Aorta (tissue), 5 donors: ENCODE measurements around the gene KPNA6. TPM values are rescaled to one million over a fixed set of nuclear protein-coding genes. Genes with fewer than 3 reads are reported as not detected.

Experiments used
- ATAC-seq: fragments of 200-7000 bp; cut with Tn5 transposase; one replicate; pipeline ENCODE4 v1.9.1; 2022; ENCODE audit warnings: moderate library complexity; ENCODE audit not compliant: low FRiP score
- DNase-seq, 2 donors: peaks; one replicate each; pipeline ENCODE4 v3.0.0-alpha.2; 2020
- H3K27ac ChIP-seq, 2 donors: one replicate each; pipeline ENCODE4 v1.5.1; 2013; ENCODE audit warnings: low read length in 2 of 2, mild to moderate bottlenecking in 2 of 2, moderate library complexity in 2 of 2, control low read depth in 1 of 2, inconsistent platforms in 1 of 2, low read depth in 1 of 2
- H3K27me3 ChIP-seq, 2 donors: one replicate each; pipeline ENCODE4 v1.6.1; 2013; ENCODE audit warnings: control low read depth in 1 of 2, low read length in 1 of 2, mild to moderate bottlenecking in 1 of 2, moderate library complexity in 1 of 2; ENCODE audit not compliant: insufficient read depth in 2 of 2, control insufficient read depth in 1 of 2
- H3K36me3 ChIP-seq, 2 donors: one replicate each; pipeline ENCODE4 v1.6.1; 2013; ENCODE audit warnings: control low read depth in 1 of 2, low read length in 1 of 2, mild to moderate bottlenecking in 1 of 2; ENCODE audit not compliant: insufficient read depth in 2 of 2, control insufficient read depth in 1 of 2
- H3K4me1 ChIP-seq, 2 donors: one replicate each; pipeline ENCODE4 v1.6.1; 2013; ENCODE audit warnings: low read length in 2 of 2, control low read depth in 1 of 2, mild to moderate bottlenecking in 1 of 2, moderate library complexity in 1 of 2; ENCODE audit not compliant: insufficient read depth in 2 of 2, control insufficient read depth in 1 of 2
- H3K4me3 ChIP-seq, 2 donors: one replicate each; pipeline ENCODE4 v1.5.1; 2013; ENCODE audit warnings: low read length in 2 of 2, control low read depth in 1 of 2, mild to moderate bottlenecking in 1 of 2
- H3K9me3 ChIP-seq: one replicate; pipeline ENCODE4 v1.6.1; 2013; ENCODE audit warnings: mild to moderate bottlenecking, low read length; ENCODE audit not compliant: control insufficient read depth
- WGBS, 2 donors: extraction: QIAGEN DNeasy Blood & Tissue Kit; methylation state at CpG; one replicate each; pipeline ENCODE4 v1.1.7; 2013; 5-methylcytosine and 5-hydroxymethylcytosine counted together
- intact Hi-C, 2 donors: fragments of 100-400 bp; cut with DNase I; formaldehyde crosslinking; loops; one replicate each; pipeline versions ENCODE4 v1.14.2 to v1.15.0; 2022
- polyA plus RNA-seq, 2 donors: library from polyadenylated mRNA; stranded (reverse); fragments of 200-250 nt; gene quantifications; one replicate each; pipeline ENCODE4 v1.2.3, GENCODE V29; 2013
- total RNA-seq, 2 donors: library from RNA; stranded (reverse); fragmentation: NEBNext Ultra II Directional; extraction: Animal tissue kit (Norgen Biotek cat#: 25700); gene quantifications; one replicate each; pipeline ENCODE4 v1.2.1, GENCODE V29; 2021
- donor health status: healthy with polysubstance abuse.
- donor health status: Bipolar disorder and iron deficiency.
- donor health status: DM: no; HTN: no; CAD: no.
- donor health status: DM: no; HTN: no; CAD: no.
- donor health status: DM: yes; HTN: yes; CAD: no.

KPNA6 gene
- total and polyA plus RNA-seq, 4 donors = 8.8 to 66.2 (median 34.7) TPM

DNA sequence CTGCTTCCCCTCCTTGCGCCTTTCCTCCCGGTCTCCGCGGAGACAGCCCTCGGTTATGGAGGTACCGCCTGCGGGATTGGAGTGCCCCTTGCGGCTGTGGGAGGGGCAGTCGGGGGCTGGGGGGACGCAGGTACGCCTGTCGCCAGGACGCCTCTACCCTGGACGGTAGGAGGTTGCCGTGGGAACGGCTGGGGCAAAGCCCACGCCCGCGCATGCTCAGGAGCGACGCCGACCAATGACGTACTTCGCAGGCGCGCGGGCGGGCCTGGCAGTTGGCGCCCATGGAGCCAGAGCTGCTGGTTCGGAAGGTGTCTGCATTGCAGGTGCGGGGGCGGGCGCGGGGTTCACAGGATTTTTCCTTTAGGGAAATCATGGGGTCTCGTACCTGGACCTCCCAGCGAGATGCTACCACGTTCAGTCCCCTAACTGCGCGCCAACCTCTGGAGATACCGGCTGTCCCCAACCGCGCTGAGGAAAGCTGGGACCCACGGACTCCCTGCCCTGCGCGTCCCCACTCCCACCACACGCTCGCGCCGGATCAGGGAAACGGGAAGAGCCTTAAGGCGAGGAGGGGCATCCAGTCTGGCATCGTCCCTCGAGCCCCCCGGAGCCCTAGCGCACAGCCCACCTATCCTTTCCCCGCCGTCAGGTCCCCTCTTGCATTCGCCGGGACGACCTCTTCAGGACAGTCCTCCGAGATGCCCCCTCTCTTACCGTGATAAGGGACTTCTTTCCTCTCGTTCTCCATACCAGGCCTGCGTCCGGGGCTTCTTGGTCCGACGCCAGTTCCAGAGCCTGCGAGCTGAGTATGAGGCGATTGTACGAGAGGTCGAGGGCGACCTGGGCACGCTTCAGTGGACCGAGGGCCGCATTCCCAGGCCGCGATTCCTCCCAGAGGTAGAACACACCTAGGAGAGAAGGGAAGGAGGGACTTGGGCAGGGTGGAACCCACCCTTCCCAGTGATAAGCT, 97.8 kb downstream of the KPNA6 start, which contains the start of gene IQCC:
Gene IQCC, plus strand, starts transcription at position 271 of the 970 bp plus-strand sequence. Its CDS starts 11 bp downstream, at position 282.
- H3K27ac ChIP-seq = no peak within 1 kb of the TSS
- intact Hi-C loops = no loop called here
- H3K4me3 ChIP-seq = peak within 1 kb of the TSS; percentile 23 to 36
- H3K4me1 ChIP-seq = no peaks in the 10 kb centered on the region
- no peaks in the 10 kb centered on the region for H3K9me3 ChIP-seq
- no peaks in the 10 kb centered on the region for H3K27me3 ChIP-seq
- DNase-seq = peak; percentile 91 to 95
- peak; percentile 90 for ATAC-seq
- no peaks in the 10 kb centered on the region for H3K36me3 ChIP-seq
- 1% methylated on average over 74 to 77 of the region's 77 CpGs for WGBS, 2 donors

DNA sequence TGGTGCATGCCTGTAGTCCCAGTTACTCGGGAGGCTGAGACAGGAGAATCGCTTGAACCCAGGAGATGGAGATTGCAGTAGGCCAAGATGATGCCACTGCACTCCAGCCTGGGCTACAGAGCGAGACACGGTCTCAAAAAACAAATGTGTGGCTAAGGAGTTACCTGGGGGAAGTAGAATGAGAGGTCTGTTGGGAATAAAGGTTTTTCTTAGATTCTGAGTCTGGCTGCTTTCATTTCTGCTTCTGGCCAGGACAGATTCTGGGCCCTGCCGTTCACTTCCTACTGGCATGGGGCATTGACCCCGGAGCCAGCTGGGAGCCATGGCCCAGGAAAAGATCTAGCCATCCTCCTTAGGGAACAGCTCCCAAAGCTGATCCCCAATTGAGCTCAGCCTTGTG, 100.6 kb downstream of the KPNA6 start:
- no peaks in the 10 kb centered on the region for H3K9me3 ChIP-seq
- H3K4me1 ChIP-seq = no peaks in the 10 kb centered on the region
- no peaks in the 10 kb centered on the region for H3K27me3 ChIP-seq
- no peak for ATAC-seq
- no peak overlapping the region for H3K4me3 ChIP-seq
- WGBS, 2 donors = 80 to 84% methylated on average over 6 of the region's 6 CpGs
- H3K27ac ChIP-seq = no peak overlapping the region
- H3K36me3 ChIP-seq = no peaks in the 10 kb centered on the region
- DNase-seq = no peak
- intact Hi-C loops = no loop called here

DNA sequence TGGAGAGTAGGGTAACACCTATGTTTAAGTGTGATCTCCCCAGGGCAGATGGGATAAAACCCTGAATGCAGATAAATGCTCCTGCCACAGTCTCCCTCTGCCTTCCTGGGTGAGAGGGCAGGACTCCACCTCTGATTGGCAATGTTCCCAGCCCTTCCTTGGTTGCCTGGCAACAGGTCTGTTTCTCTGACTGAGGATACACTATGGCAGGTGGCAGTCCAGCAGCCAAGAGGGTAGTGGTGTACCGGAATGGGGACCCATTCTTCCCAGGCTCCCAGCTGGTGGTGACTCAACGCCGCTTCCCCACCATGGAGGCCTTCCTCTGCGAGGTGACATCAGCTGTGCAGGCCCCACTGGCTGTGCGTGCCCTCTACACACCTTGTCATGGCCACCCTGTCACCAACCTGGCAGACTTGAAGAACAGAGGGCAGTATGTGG, 101.1 kb downstream of the KPNA6 start, which contains the start of gene DCDC2B:
Gene DCDC2B, plus strand, starts transcription at position 199 of the 438 bp plus-strand sequence. Its CDS starts 5 bp downstream, at position 204.
- Histone ChIP-seq H3K27me3 (no peaks in the 10 kb centered on the region), H3K9me3 (no peaks in the 10 kb centered on the region), H3K4me1 (no peaks in the 10 kb centered on the region), H3K36me3 (no peaks in the 10 kb centered on the region), H3K4me3 (no peak within 1 kb of the TSS), H3K27ac (no peak within 1 kb of the TSS)
- 79 to 83% methylated on average over 5 of the region's 5 CpGs for WGBS, 2 donors
- intact Hi-C loops = no loop called here
- DNase-seq (no peak), ATAC-seq (no peak)

DNA sequence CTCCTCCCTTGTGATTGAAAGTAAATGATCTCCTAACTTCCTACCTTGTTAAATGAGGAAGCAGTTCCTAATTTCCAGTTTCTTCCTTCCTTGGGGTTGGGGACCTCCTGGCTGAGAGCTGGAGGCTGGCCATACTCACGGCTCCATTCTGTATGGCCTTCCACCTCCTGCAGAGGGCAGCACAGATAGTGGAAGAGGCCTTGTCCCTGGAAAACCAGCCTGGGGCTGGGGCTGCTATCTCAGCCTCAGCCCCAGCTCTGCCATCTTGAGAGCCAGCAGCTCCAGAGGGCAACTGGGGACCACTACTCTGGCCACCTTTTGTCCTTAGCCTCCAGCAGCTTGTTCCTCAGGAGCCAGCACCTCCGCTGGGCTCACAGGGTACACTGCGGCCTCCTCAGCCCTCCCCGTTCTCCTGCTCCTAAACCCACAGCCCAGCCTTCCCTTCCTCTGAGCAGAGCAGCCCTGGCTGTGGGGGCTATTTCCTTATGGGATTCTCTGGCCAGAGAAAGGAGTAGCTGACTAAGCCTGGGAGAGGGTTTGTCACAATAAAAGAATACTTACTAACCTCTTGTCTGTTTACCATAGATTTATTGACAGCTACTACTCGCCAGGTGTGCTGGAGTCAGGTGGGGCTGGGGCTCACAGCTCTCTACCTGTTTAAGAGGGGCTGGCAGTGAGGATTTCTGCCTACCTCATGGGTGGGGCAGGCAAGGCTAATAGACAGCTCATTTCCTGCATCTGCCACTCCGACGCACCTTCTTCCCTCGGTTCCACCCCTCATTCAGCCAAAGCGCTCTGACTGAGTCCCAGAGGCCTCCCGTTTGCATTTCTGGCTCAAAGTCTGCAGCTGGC, 108.0 kb downstream of the KPNA6 start:
- 77 to 79% methylated on average over 10 of the region's 10 CpGs for WGBS, 2 donors
- peak; percentile 64 for ATAC-seq
- intact Hi-C loops = no loop called here

DNA sequence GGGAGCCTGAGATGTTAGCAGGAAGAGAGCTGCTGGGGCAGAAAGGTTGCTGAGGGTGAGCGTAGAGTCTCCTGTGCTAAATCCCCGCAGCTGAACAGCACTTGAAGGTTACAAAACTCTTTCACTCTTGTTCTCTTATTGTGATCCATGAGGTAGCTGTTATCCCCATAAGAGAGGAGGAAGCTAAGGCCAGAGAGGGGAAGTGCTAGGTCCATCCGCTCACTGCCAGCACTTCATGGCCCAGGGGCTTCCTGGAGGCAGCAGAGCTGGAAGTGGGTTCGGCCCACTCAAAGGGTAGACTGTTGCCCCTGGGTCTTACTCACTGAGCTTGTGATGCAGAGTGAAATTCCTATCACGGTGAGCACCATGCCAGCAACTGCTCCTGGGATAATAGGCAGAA, 108.7 kb downstream of the KPNA6 start:
- no peak for ATAC-seq
- intact Hi-C loops = no loop called here
- Histone ChIP-seq H3K27ac (no peak overlapping the region), H3K36me3 (no peaks in the 10 kb centered on the region), H3K9me3 (no peaks in the 10 kb centered on the region), H3K4me3 (no peak overlapping the region), H3K4me1 (peaks cover 2 to 3% of the 10 kb centered on the region in 2 donors), H3K27me3 (no peaks in the 10 kb centered on the region)
- WGBS, 2 donors = 90 to 93% methylated on average over 5 of the region's 5 CpGs
- no peak for DNase-seq

More for the DNA sequence above, 108.0 kb downstream of the KPNA6 start:
- H3K27ac ChIP-seq = no peak overlapping the region
- H3K4me1 ChIP-seq = no peaks in the 10 kb centered on the region
- H3K27me3 ChIP-seq = no peaks in the 10 kb centered on the region
- no peak overlapping the region for H3K4me3 ChIP-seq
- peak; percentile 60 to 80 for DNase-seq
- no peaks in the 10 kb centered on the region for H3K36me3 ChIP-seq
- no peaks in the 10 kb centered on the region for H3K9me3 ChIP-seq

DNA sequence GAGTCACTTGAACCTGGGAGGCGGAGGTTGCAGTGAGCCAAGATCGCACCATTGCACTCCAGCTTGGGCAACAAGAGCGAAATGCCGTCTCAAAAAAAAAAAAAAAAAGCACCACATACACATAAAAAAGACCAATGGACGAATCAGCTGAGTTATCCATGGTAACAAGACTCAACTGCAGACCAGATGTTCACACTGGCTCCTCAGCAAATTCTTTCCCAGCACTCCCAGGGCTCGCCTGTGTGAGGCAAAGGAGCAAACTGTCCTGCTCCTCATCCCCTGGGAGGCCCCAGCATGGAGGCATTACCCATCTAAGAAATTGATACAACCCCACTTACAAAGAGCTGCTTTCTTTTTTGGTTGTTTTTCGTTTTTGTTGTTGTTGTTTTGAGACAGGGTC, 111.2 kb downstream of the KPNA6 start:
- Histone ChIP-seq H3K4me1 (peaks cover 2 to 3% of the 10 kb centered on the region in 2 donors), H3K27ac (no peak overlapping the region), H3K27me3 (no peaks in the 10 kb centered on the region), H3K9me3 (no peaks in the 10 kb centered on the region), H3K4me3 (no peak overlapping the region), H3K36me3 (no peaks in the 10 kb centered on the region)
- no peak for DNase-seq
- intact Hi-C loops = no loop called here
- WGBS, 2 donors = 80 to 85% methylated on average over 7 of the region's 7 CpGs
- ATAC-seq = no peak

DNA sequence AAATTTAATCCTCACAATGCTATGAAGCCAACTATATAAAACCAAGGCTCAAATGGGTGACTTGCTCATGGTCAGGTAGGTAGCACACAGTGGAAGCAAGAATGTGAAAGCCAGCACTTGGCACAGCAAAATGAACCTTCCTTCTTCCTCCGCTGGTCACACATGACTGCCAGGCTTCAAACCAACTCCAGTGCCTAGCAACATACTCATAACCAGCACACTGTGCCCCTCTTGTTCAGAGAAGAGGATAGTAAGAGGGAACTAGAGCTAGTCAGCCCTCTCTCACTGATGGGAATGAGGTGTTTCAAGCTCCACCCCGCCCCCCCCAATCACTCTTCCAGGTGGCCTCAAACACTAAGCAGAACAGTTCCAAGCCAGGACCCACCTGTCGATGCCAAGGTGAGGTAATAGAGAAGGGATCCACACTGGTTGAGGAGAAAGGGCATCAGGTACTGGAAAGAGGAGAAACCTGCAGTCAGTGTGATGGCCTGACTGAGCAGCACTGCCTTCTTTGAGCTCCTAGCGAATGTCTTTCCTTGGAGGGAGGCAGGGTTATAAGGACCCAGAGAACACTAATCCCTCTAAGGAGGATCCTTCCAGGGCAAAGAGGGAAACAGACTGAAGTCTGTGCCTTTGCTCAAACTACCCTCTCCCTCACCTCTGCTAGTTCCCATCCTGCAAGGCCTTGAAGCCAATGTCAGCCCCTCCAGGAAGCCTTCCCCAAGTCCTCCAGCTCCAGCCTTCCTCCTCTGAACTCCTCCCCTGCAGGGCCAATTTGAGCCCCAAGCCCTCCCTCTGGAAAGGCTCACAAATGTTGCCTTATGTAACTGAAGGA, 113.1 kb downstream of the KPNA6 start:
- DNase-seq = no peak
- Histone ChIP-seq H3K4me1 (peaks cover 2 to 3% of the 10 kb centered on the region in 2 donors), H3K27ac (no peak overlapping the region), H3K27me3 (no peaks in the 10 kb centered on the region), H3K4me3 (peak overlapping the region in 1 of 2 donors; percentile 88), H3K36me3 (no peaks in the 10 kb centered on the region), H3K9me3 (no peaks in the 10 kb centered on the region)
- ATAC-seq = no peak
- intact Hi-C loops = no loop called here
- 89 to 90% methylated on average over 4 of the region's 4 CpGs for WGBS, 2 donors

DNA sequence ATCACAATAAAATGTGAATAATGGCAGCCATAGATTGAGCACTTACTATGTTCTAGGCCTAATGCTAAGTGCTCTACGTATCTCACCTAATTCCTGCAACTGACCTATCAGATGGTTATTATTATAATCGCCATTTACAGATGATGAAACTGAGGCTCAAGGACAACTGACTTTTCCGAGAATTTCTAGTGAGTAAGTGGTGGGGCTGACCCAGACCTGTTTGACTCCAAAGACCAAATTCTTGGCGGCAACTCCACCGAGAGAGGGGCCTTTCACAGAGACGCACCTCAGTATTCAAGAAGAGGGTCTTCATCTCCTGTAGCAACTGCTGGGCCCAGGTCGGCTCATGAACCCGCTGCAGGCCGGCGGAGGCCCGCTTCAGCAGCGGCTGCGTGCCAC, 113.7 kb downstream of the KPNA6 start:
- Histone ChIP-seq H3K9me3 (no peaks in the 10 kb centered on the region), H3K27me3 (no peaks in the 10 kb centered on the region), H3K4me1 (peaks cover 2 to 3% of the 10 kb centered on the region in 2 donors), H3K4me3 (peak overlapping the region; percentile 85 to 88), H3K36me3 (no peaks in the 10 kb centered on the region), H3K27ac (no peak overlapping the region)
- intact Hi-C loops = no loop called here
- ATAC-seq = no peak
- 2 to 3% methylated on average over 13 of the region's 13 CpGs for WGBS, 2 donors
- no peak for DNase-seq
